Measurements from ENCODE around the gene SMYD3. TPM values are rescaled to one million over a fixed set of nuclear protein-coding genes. Genes with fewer than 3 reads are reported as not detected.
A peak's percentile ranks its signal among the peaks of the same experiment; 100 is the strongest.

The SMYD3 gene
- total and polyA plus RNA-seq, 5 donors from 2014 or later, result 17.7 to 36.6 (median 28.9) TPM

DNA sequence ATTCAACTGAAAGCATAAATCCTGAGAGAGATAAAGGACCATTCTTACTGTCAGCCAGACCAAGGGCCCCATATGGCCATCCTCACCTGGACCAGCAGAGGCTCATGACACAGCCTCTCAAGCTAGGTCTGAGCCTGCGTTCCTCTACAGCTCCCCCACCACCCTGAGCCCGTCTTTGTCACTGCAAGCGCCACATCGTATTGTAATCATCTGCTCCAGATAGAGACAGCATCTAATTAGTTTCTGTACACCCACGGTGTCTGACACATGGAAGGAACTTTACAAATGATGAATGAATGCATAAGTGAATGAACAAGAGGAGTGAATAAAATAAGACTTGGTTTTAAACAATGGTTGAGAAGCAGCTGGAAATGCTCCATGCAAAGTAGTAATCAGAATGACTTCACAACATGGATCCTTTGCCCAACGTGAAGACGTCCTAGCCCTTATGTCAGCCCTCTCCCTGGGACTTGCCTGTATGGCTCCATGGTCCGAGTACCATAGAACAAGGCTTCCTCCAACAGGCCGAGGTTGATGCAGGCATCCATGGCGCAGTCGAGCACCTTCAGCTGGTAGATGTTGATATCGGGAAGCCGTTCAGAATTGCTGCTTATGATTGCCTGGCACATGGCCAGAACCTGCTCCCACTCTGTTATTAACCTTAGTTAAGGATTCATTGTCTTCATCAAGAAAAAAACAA, 648.9 kb downstream of the SMYD3 start:
- Mint-ChIP-seq H3K4me3 (no peak overlapping the region), H3K36me3 (peaks cover 59% of the 10 kb centered on the region), H3K27me3 (no peaks in the 10 kb centered on the region), H3K4me1 (no peaks in the 10 kb centered on the region), H3K9me3 (peaks cover 0 to 6% (median 2%) of the 10 kb centered on the region in 7 donors), H3K27ac (peak overlapping the region in 1 of 3 donors; percentile 28)
- no peaks in the 10 kb centered on the region for H3K27me3 ChIP-seq (ENCODE audit: control insufficient read depth, insufficient read depth, low read length)
- no peak for DNase-seq
- H3K36me3 ChIP-seq (ENCODE audit: control insufficient read depth, insufficient read depth, low read length), result no peaks in the 10 kb centered on the region
- no peak overlapping the region for H3K4me3 ChIP-seq (ENCODE audit: low read depth, low read length)
- H3K9me3 ChIP-seq (ENCODE audit: control insufficient read depth in 2 of 2, low read length in 2 of 2), result no peaks in the 10 kb centered on the region
- no peak for ATAC-seq (ENCODE audit: low read depth in 2 of 2)
- H3K27ac ChIP-seq (ENCODE audit: insufficient read depth, low read length, poor library complexity, severe bottlenecking), result no peak overlapping the region
- H3K4me1 ChIP-seq (ENCODE audit: control insufficient read depth, insufficient read depth, low read length, poor library complexity, severe bottlenecking), result no peaks in the 10 kb centered on the region

DNA sequence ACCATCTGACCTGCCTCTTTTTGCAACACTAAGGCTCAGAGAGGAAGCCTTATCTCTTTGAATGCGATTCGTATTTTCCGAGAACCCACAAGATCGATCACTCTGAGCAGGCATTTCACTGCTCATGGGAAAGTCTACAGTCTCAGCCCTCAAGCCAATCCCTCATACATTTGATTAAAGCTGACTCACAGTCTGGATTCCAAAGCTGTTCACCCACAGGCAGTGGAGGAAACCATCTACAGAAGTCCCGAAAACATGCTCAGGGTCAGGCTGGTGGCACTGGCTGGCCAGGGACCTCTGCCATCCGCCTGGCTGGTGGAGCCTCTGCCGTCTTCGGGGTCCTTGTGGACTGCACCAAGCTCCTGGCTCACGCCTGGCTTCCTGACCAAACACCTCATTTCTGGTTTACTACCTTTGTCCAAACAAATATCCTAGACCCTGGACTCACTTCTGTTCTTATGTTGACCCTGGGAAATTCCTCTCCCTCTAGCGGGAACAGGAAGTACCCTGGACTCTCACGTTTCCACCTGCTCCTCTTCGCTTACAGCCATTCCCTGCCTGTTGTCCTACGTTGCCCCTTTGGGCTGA, 650.0 kb downstream of the SMYD3 start:
- H3K36me3 Mint-ChIP-seq, result peaks cover 60% of the 10 kb centered on the region
- DNase-seq (no peak), ATAC-seq (ENCODE audit: low read depth in 2 of 2) (no peak)
- H3K27me3 Mint-ChIP-seq, result no peaks in the 10 kb centered on the region
- Histone ChIP-seq H3K27me3 (ENCODE audit: control insufficient read depth, insufficient read depth, low read length) (no peaks in the 10 kb centered on the region), H3K9me3 (ENCODE audit: control insufficient read depth in 2 of 2, low read length in 2 of 2) (no peaks in the 10 kb centered on the region), H3K27ac (ENCODE audit: insufficient read depth, low read length, poor library complexity, severe bottlenecking) (no peak overlapping the region), H3K4me1 (ENCODE audit: control insufficient read depth, insufficient read depth, low read length, poor library complexity, severe bottlenecking) (no peaks in the 10 kb centered on the region), H3K36me3 (ENCODE audit: control insufficient read depth, insufficient read depth, low read length) (no peaks in the 10 kb centered on the region), H3K4me3 (ENCODE audit: low read depth, low read length) (no peak overlapping the region)
- H3K4me1 Mint-ChIP-seq, result no peaks in the 10 kb centered on the region
- H3K27ac Mint-ChIP-seq, result peak overlapping the region in 1 of 3 donors; percentile 59
- peaks cover 0 to 6% (median 2%) of the 10 kb centered on the region in 7 donors for H3K9me3 Mint-ChIP-seq
- no peak overlapping the region for H3K4me3 Mint-ChIP-seq

DNA sequence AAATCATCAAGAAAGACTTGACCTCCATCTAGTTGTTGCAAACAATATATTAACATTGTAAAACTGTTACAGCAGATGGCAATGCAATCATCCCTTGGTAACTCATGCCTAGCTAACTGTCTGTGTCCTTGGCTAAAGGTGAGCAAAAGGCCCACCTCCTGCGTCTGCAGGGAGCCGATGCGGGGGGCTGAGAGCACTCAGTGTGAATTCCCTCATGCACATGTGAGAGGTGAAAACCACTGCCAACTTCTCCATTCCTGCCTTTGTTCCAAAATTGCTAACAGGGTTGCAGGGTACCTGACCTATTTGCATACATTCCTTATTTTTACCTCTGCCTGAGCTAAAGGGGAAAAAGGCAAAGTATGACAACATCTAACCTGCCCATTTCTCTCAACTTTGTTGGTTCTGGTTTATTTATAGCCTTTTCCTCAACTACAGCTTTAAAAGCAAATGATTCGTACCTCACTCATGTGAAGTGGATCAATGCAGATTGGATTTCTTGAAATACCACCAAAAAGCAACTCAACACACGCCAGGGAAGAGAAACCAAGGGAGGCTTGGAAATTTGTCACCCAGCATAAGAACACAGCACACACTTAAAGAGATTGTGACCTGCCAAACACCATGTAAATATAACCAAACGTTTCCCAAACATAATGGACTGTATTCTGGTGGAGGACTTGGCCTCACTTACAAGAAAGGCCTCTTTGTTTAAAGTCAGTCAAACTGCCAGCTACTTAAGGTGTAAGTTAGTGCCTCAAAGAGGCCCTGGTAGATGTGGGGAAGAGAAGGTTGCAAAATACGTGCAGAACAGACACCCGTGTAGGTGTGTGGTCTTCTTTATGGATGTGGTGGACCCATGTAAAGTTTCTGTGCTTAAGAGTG, 651.0 kb downstream of the SMYD3 start:
- ATAC-seq (ENCODE audit: low read depth in 2 of 2), result no peak
- no peaks in the 10 kb centered on the region for H3K4me1 ChIP-seq (ENCODE audit: control insufficient read depth, insufficient read depth, low read length, poor library complexity, severe bottlenecking)
- peaks cover 60% of the 10 kb centered on the region for H3K36me3 Mint-ChIP-seq

DNA sequence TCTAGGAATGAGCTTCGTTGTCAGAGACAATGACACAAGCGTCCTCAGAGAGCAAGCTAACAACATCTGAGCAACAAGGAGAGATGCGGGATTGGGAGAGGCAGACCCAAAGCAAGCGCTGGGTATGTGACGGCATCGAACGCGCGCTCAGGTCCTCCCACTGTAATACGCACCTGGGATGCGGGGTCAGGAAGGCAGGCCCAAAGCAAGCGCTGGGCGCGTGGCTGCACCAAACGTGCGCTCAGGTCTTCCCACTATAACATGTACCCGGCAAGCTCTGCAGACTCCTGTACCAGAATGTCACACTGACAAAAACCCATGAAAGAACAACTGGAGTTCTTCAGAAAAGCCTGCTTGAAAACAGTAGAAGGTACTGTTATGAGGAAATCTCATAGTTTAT, 653.8 kb downstream of the SMYD3 start:
- Histone ChIP-seq H3K4me3 (ENCODE audit: low read depth, low read length) (no peak overlapping the region), H3K27ac (ENCODE audit: insufficient read depth, low read length, poor library complexity, severe bottlenecking) (no peak overlapping the region), H3K4me1 (ENCODE audit: control insufficient read depth, insufficient read depth, low read length, poor library complexity, severe bottlenecking) (no peaks in the 10 kb centered on the region), H3K9me3 (ENCODE audit: control insufficient read depth in 2 of 2, low read length in 2 of 2) (no peaks in the 10 kb centered on the region), H3K36me3 (ENCODE audit: control insufficient read depth, insufficient read depth, low read length) (no peaks in the 10 kb centered on the region), H3K27me3 (ENCODE audit: control insufficient read depth, insufficient read depth, low read length) (no peaks in the 10 kb centered on the region)
- no peak overlapping the region for H3K4me3 Mint-ChIP-seq
- H3K9me3 Mint-ChIP-seq, result peaks cover 0 to 6% (median 2%) of the 10 kb centered on the region in 7 donors
- no peaks in the 10 kb centered on the region for H3K4me1 Mint-ChIP-seq
- peaks cover 66% of the 10 kb centered on the region for H3K36me3 Mint-ChIP-seq
- H3K27ac Mint-ChIP-seq, result no peak overlapping the region
- H3K27me3 Mint-ChIP-seq, result no peaks in the 10 kb centered on the region
- DNase-seq (no peak), ATAC-seq (ENCODE audit: low read depth in 2 of 2) (no peak)

More for the DNA sequence above, 651.0 kb downstream of the SMYD3 start:
- Histone ChIP-seq H3K4me3 (ENCODE audit: low read depth, low read length) (no peak overlapping the region), H3K9me3 (ENCODE audit: control insufficient read depth in 2 of 2, low read length in 2 of 2) (no peaks in the 10 kb centered on the region), H3K36me3 (ENCODE audit: control insufficient read depth, insufficient read depth, low read length) (no peaks in the 10 kb centered on the region), H3K27me3 (ENCODE audit: control insufficient read depth, insufficient read depth, low read length) (no peaks in the 10 kb centered on the region), H3K27ac (ENCODE audit: insufficient read depth, low read length, poor library complexity, severe bottlenecking) (no peak overlapping the region)
- H3K9me3 Mint-ChIP-seq, result peaks cover 0 to 6% (median 2%) of the 10 kb centered on the region in 7 donors
- no peaks in the 10 kb centered on the region for H3K27me3 Mint-ChIP-seq
- H3K4me3 Mint-ChIP-seq, result no peak overlapping the region
- H3K4me1 Mint-ChIP-seq, result no peaks in the 10 kb centered on the region
- H3K27ac Mint-ChIP-seq, result peak overlapping the region in 1 of 3 donors; percentile 59
- no peak for DNase-seq

DNA sequence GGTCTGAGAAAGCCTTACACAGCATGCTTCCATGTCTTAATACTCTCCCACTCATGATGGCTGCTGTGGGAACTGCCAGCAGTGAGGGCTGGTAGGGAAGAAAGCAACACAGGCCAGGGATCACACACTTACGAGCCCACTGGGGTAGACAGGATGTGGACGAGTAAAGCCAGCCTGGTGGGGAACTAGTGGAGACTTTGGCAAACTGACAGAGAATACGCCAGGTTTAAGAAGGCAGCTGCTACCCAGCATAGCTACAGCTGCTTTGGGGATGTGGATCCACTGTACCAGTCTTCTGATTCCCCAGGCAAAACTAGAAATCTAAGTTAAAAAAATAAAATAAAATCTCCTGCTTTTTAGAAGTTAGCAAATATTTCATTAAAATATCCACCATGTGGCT, 664.0 kb downstream of the SMYD3 start:
- Mint-ChIP-seq H3K27me3 (no peaks in the 10 kb centered on the region), H3K36me3 (peaks cover 4% of the 10 kb centered on the region), H3K9me3 (no peaks in the 10 kb centered on the region), H3K4me3 (no peak overlapping the region), H3K4me1 (peaks cover 0 to 12% (median 0%) of the 10 kb centered on the region in 4 donors), H3K27ac (no peak overlapping the region)
- Histone ChIP-seq H3K9me3 (ENCODE audit: control insufficient read depth in 2 of 2, low read length in 2 of 2) (no peaks in the 10 kb centered on the region), H3K36me3 (ENCODE audit: control insufficient read depth, insufficient read depth, low read length) (no peaks in the 10 kb centered on the region), H3K4me3 (ENCODE audit: low read depth, low read length) (no peak overlapping the region), H3K27ac (ENCODE audit: insufficient read depth, low read length, poor library complexity, severe bottlenecking) (no peak overlapping the region), H3K27me3 (ENCODE audit: control insufficient read depth, insufficient read depth, low read length) (no peaks in the 10 kb centered on the region), H3K4me1 (ENCODE audit: control insufficient read depth, insufficient read depth, low read length, poor library complexity, severe bottlenecking) (no peaks in the 10 kb centered on the region)
- ATAC-seq (ENCODE audit: low read depth in 2 of 2), result no peak
- no peak for DNase-seq

DNA sequence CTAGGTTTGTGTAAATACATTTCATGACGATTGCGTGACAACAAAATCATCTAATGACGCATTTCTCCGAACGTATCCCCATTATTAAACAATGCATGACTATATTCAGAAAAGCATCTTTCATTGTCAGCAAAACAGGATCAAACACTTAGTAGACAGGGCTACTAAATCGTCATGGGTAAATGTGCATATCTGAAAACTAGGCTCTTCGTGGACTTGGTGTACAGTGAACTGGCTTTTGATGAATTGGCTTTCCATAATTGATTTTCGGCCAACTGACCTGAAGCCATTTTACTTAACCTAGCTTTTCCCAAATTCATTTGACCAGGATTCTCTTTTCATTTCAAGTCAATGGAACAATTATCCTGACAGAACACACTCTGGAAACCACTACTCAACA, 665.0 kb downstream of the SMYD3 start:
- no peaks in the 10 kb centered on the region for H3K9me3 Mint-ChIP-seq
- H3K4me3 Mint-ChIP-seq, result no peak overlapping the region
- DNase-seq, result no peak
- ATAC-seq (ENCODE audit: low read depth in 2 of 2), result no peak
- H3K27ac Mint-ChIP-seq, result no peak overlapping the region
- Histone ChIP-seq H3K27ac (ENCODE audit: insufficient read depth, low read length, poor library complexity, severe bottlenecking) (no peak overlapping the region), H3K27me3 (ENCODE audit: control insufficient read depth, insufficient read depth, low read length) (no peaks in the 10 kb centered on the region), H3K4me1 (ENCODE audit: control insufficient read depth, insufficient read depth, low read length, poor library complexity, severe bottlenecking) (no peaks in the 10 kb centered on the region), H3K4me3 (ENCODE audit: low read depth, low read length) (no peak overlapping the region), H3K9me3 (ENCODE audit: control insufficient read depth in 2 of 2, low read length in 2 of 2) (no peaks in the 10 kb centered on the region), H3K36me3 (ENCODE audit: control insufficient read depth, insufficient read depth, low read length) (no peaks in the 10 kb centered on the region)
- H3K36me3 Mint-ChIP-seq, result peaks cover 12% of the 10 kb centered on the region
- H3K27me3 Mint-ChIP-seq, result no peaks in the 10 kb centered on the region
- H3K4me1 Mint-ChIP-seq, result peaks cover 0 to 12% (median 0%) of the 10 kb centered on the region in 4 donors

DNA sequence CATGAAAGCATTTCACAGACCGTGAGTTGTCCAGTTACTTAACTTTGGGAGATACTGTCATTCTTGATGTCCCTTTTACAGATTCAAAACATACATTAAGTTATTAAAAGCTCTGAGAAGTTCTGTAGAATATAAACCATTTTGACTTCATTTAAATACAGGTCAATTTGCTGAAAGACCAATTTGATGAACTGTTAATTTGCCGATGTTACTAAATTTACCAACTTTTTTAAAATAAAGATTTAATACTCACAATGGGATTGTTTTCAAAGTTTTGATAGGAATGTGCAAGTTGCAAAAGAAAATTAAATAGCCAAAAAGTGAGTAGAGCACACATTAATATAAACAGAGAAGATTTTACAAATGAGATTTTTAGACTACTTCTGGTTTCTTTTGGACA, 666.1 kb downstream of the SMYD3 start:
- H3K4me1 Mint-ChIP-seq, result peaks cover 0 to 12% (median 0%) of the 10 kb centered on the region in 4 donors
- no peak overlapping the region for H3K27ac Mint-ChIP-seq
- no peak for DNase-seq
- H3K27ac ChIP-seq (ENCODE audit: insufficient read depth, low read length, poor library complexity, severe bottlenecking), result no peak overlapping the region
- no peak overlapping the region for H3K4me3 Mint-ChIP-seq
- no peaks in the 10 kb centered on the region for H3K9me3 Mint-ChIP-seq
- peaks cover 22% of the 10 kb centered on the region for H3K36me3 Mint-ChIP-seq
- ATAC-seq (ENCODE audit: low read depth in 2 of 2), result no peak
- no peaks in the 10 kb centered on the region for H3K27me3 Mint-ChIP-seq
- H3K27me3 ChIP-seq (ENCODE audit: control insufficient read depth, insufficient read depth, low read length), result no peaks in the 10 kb centered on the region
- no peaks in the 10 kb centered on the region for H3K9me3 ChIP-seq (ENCODE audit: control insufficient read depth in 2 of 2, low read length in 2 of 2)
- H3K4me1 ChIP-seq (ENCODE audit: control insufficient read depth, insufficient read depth, low read length, poor library complexity, severe bottlenecking), result no peaks in the 10 kb centered on the region
- no peak overlapping the region for H3K4me3 ChIP-seq (ENCODE audit: low read depth, low read length)
- peaks cover 4% of the 10 kb centered on the region for H3K36me3 ChIP-seq (ENCODE audit: control insufficient read depth, insufficient read depth, low read length)

Data from CD4-positive, CD25-positive, alpha-beta regulatory T cell (primary cell).